HEK293T (cell line): ENCODE data around the gene PRKACB.

Experiments
- CTCF ChIA-PET: fragments of 350-600 bp; formaldehyde crosslinking; extraction: SDS; loops from one replicate; lab custom pipeline; 2021; ENCODE audit warnings: antibody characterized with exemption, inconsistent platforms; lab: Yijun Ruan, JAX
- POLR2A ChIA-PET: fragments of 350-600 bp; formaldehyde crosslinking; extraction: SDS; loops from one replicate; lab custom pipeline; 2020; ENCODE audit warnings: antibody characterized with exemption, inconsistent platforms; lab: Yijun Ruan, JAX
- DNase-seq: peaks from one replicate; pipeline ENCODE4 v3.0.0; 2012; ENCODE audit warnings: mixed read lengths; ENCODE audit errors: extremely low spot score
- ARNT ChIP-seq: fragments of 450-650 bp; IDR thresholded peaks from 2 replicates; pipeline ENCODE4 v1.6.1; 2017; ENCODE audit warnings: mild to moderate bottlenecking
- BHLHE40 ChIP-seq: fragments of 450-650 bp; IDR thresholded peaks from 2 replicates; pipeline ENCODE4 v1.6.1; 2016; ENCODE audit warnings: mild to moderate bottlenecking, moderate library complexity, borderline replicate concordance
- CTBP1 ChIP-seq: fragments of 450-650 bp; IDR thresholded peaks from 2 replicates; pipeline ENCODE4 v1.6.1; 2016; ENCODE audit warnings: borderline replicate concordance
- ELF4 ChIP-seq: fragments of 450-650 bp; IDR thresholded peaks from 2 replicates; pipeline ENCODE4 v1.6.1; 2017; ENCODE audit warnings: antibody characterized with exemption
- FOXA1 ChIP-seq: fragments of 450-650 bp; IDR thresholded peaks from 2 replicates; pipeline ENCODE4 v1.6.1; 2016; ENCODE audit warnings: mild to moderate bottlenecking
- FOXK2 ChIP-seq: fragments of 450-650 bp; IDR thresholded peaks from 2 replicates; pipeline ENCODE4 v1.6.1; 2016; ENCODE audit warnings: mild to moderate bottlenecking
- FOXM1 ChIP-seq: fragments of 450-650 bp; IDR thresholded peaks from 2 replicates; pipeline ENCODE4 v1.6.1; 2017; ENCODE audit warnings: mild to moderate bottlenecking, borderline replicate concordance
- HDGF ChIP-seq: fragments of 450-650 bp; IDR thresholded peaks from 2 replicates; pipeline ENCODE4 v1.6.1; 2017; ENCODE audit warnings: antibody characterized with exemption, borderline replicate concordance
- L3MBTL2 ChIP-seq: fragments of 450-650 bp; conservative IDR thresholded peaks from 2 replicates; pipeline ENCODE4 v1.6.1; 2016; ENCODE audit warnings: mild to moderate bottlenecking
- LEF1 ChIP-seq: fragments of 450-650 bp; IDR thresholded peaks from 2 replicates; pipeline ENCODE4 v1.6.1; 2017; ENCODE audit warnings: mild to moderate bottlenecking, borderline replicate concordance
- NFRKB ChIP-seq: fragments of 450-650 bp; IDR thresholded peaks from 2 replicates; pipeline ENCODE4 v1.6.1; 2016; ENCODE audit warnings: mild to moderate bottlenecking, moderate library complexity
- PKNOX1 ChIP-seq: fragments of 450-650 bp; IDR thresholded peaks from 2 replicates; pipeline ENCODE4 v1.6.1; 2016
- SP1 ChIP-seq: fragments of 450-650 bp; IDR thresholded peaks from 2 replicates; pipeline ENCODE4 v1.6.1; 2017
- SUZ12 ChIP-seq: fragments of 450-650 bp; IDR thresholded peaks from 2 replicates; pipeline ENCODE4 v1.6.1; 2016; ENCODE audit warnings: mild to moderate bottlenecking
- TARDBP ChIP-seq: fragments of 450-650 bp; IDR thresholded peaks from 2 replicates; pipeline ENCODE4 v1.6.1; 2016
- ZNF384 ChIP-seq: fragments of 450-650 bp; IDR thresholded peaks from 2 replicates; pipeline ENCODE4 v1.6.1; 2016

The PRKACB gene

DNA sequence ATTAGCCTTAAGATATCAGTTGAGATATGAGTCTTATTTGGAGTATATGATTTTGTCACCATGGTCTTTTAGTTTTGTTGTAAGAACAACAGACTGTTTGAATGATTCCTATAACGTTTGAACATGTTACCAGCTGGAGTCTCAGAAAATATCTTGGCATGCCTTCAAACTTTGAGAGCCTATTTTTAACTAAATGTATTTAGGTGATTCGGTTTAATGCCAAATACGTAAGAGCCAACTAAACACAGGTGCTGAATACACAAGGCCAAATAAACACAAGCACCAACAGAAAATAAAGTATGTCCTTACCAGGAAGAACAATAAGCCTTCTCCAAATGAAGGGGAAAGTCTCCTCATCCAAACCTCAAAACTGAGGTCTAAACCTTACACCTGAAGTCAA lies 48.6 kb downstream of the PRKACB start:
- CTCF ChIA-PET = no interaction called here

DNA sequence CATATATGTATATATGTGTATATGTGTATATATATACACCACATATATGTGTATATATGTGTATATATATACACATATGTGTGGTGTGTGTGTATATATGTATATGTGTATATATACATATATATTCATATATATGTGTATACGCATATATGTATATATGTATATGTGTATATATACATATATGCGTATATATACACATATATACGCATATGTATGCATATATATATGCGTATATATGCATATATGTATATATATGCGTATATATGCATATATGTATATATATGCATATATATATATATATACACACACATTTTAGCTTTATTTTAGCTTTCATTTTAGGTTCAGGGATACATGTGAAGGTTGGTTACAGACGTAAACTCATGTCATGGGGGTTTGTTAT lies 54.8 kb downstream of the PRKACB start:
- POLR2A ChIA-PET = no interaction called here
- no peak for DNase-seq
- TF ChIP-seq FOXK2 = no peak
- CTCF ChIA-PET = no interaction called here

More for the DNA sequence above, 48.6 kb downstream of the PRKACB start:
- TF ChIP-seq TARDBP (no peak), SUZ12 (no peak), LEF1 (no peak), HDGF (no peak), ELF4 (no peak), ZNF384 (no peak), PKNOX1 (no peak), FOXA1 (no peak), FOXM1 (no peak), BHLHE40 (no peak), L3MBTL2 (no peak)
- no peak for DNase-seq
- POLR2A ChIA-PET = no interaction called here

DNA sequence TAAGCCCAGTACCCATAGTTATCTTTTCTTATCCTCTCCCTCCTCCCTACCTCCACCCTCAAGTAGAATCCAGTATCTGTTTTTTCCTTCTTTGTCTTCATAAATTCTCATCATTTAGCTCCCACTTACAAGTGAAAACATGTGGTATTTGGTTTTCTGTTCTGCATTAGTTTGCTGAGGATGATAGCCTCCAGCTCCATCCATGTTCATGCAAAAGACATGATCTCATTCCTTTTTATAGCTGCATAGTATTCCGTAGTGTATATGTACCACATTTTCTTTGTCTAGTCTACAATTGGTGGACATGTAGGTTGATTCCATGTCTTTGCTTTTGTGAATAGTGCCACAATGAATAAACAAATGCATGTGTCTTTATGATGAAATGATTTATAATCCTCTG lies 55.2 kb downstream of the PRKACB start:
- no peak for DNase-seq
- ChIA-PET CTCF (no interaction called here), POLR2A (no interaction called here)
- TF ChIP-seq FOXM1 (no peak), CTBP1 (no peak), LEF1 (no peak), L3MBTL2 (no peak), FOXK2 (no peak), ELF4 (no peak), BHLHE40 (no peak), ZNF384 (no peak)

- ChIA-PET POLR2A (no interaction called here), CTCF (no interaction called here)
- no peak for TF ChIP-seq ARNT
- no peak for TF ChIP-seq FOXM1
- no peak for TF ChIP-seq FOXA1
- no peak for TF ChIP-seq HDGF
- TF ChIP-seq SUZ12 = no peak
- TF ChIP-seq PKNOX1 = no peak
- no peak for TF ChIP-seq CTBP1
- TF ChIP-seq ZNF384 = no peak
- TF ChIP-seq SP1 = no peak
- no peak for TF ChIP-seq TARDBP
- no peak for TF ChIP-seq FOXK2
- no peak for TF ChIP-seq ELF4
- no peak for TF ChIP-seq L3MBTL2
- TF ChIP-seq NFRKB = no peak
- TF ChIP-seq BHLHE40 = no peak
- TF ChIP-seq LEF1 = no peak
- no peak for DNase-seq
These were observed 58.1 kb downstream of the PRKACB start for GRCh38 chr1:84202126-84202525.

DNA sequence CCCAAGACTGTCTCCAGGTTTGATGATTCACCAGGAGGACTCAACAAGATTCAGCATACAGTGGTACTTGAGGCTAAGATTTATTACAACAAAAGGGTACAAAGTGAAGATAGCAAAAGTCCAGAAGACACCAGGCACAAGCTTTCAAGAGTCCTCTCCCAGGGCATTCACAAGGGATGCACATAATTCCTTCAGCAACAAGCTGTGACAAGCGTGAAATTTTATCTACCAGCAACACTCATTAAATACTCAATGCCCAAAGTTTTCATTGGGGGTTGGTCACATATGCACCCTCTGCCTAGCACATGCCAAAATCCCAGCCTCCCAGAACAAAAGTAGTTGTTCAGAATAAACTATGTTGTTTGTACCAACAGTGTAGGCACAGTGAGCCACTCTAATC lies 62.3 kb downstream of the PRKACB start:
- ChIA-PET CTCF (no interaction called here), POLR2A (no interaction called here)
- no peak for DNase-seq
- no peak for TF ChIP-seq ARNT
- no peak for TF ChIP-seq FOXM1
- TF ChIP-seq BHLHE40 = no peak
- no peak for TF ChIP-seq ELF4
- TF ChIP-seq SP1 = no peak
- no peak for TF ChIP-seq TARDBP
- TF ChIP-seq L3MBTL2 = no peak
- no peak for TF ChIP-seq PKNOX1
- no peak for TF ChIP-seq ZNF384
- no peak for TF ChIP-seq NFRKB
- TF ChIP-seq CTBP1 = no peak
- no peak for TF ChIP-seq SUZ12
- no peak for TF ChIP-seq HDGF
- TF ChIP-seq LEF1 = no peak
- TF ChIP-seq FOXK2 = no peak

DNA sequence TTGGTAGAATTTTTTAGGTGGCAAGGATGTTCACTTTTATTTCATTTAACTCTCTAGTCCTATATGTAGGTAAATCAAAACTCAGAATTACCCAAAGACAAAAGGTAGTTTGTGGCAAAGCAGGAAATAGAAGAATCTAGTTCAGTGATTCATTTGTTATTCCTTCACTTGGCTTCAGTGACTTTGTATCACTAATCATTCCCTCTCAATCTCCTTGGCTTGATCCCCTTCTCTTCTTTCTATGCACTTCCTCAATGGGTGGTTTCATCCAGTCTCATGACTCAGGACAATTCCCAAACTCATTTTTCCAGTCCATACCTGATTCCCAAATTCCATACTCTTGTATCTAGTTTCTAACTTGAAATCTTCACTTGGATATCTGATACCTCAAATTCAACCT lies 64.9 kb downstream of the PRKACB start:
- TF ChIP-seq L3MBTL2 (no peak), SUZ12 (no peak), HDGF (no peak), NFRKB (no peak), SP1 (no peak), ELF4 (no peak), TARDBP (no peak), LEF1 (no peak), FOXK2 (no peak), FOXA1 (no peak), ARNT (no peak), FOXM1 (no peak), PKNOX1 (no peak), BHLHE40 (no peak), ZNF384 (no peak)
- POLR2A ChIA-PET = no interaction called here
- CTCF ChIA-PET = no interaction called here
- no peak for DNase-seq
